DOHH2 (cell line): Measurements from ENCODE around the gene FOXP4.

Source experiments
- H3F3A ChIP-seq: fragments of 200-600 bp; sonication (generic), shearing (Covaris generic); 2 replicates; pipeline ENCODE4 v1.6.0; 2016; ENCODE audit warnings: antibody characterized with exemption, mild to moderate bottlenecking; ENCODE audit not compliant: control insufficient read depth, insufficient read depth
- H3K27ac ChIP-seq: fragments of 200-600 bp; sonication (generic); 2 replicates; pipeline ENCODE4 v1.5.1; 2014; ENCODE audit warnings: low read depth, mild to moderate bottlenecking, low read length, moderate library complexity
- H3K27me3 ChIP-seq: fragments of 200-600 bp; sonication (generic); 2 replicates; pipeline ENCODE4 v1.6.1; 2014; ENCODE audit warnings: mild to moderate bottlenecking, low read length, mixed read lengths; ENCODE audit not compliant: control insufficient read depth
- H3K36me3 ChIP-seq: fragments of 200-600 bp; sonication (generic); 2 replicates; pipeline ENCODE4 v1.6.1; 2014; ENCODE audit warnings: mild to moderate bottlenecking, low read length, moderate library complexity, mixed read lengths; ENCODE audit not compliant: control insufficient read depth
- H3K4me1 ChIP-seq: fragments of 200-600 bp; sonication (generic); 2 replicates; pipeline ENCODE4 v1.6.1; 2014; ENCODE audit warnings: mild to moderate bottlenecking, low read length, mixed read lengths; ENCODE audit not compliant: control insufficient read depth
- H3K4me2 ChIP-seq: fragments of 200-600 bp; sonication (generic); 2 replicates; pipeline ENCODE4 v1.6.0; 2014; ENCODE audit warnings: mild to moderate bottlenecking, low read length, moderate library complexity
- H3K4me3 ChIP-seq: fragments of 200-600 bp; sonication (generic); 2 replicates; pipeline ENCODE4 v1.5.1; 2014; ENCODE audit warnings: mild to moderate bottlenecking, low read length, mixed read lengths
- H3K79me2 ChIP-seq: fragments of 200-600 bp; sonication (generic); 2 replicates; pipeline ENCODE4 v1.6.1; 2014; ENCODE audit warnings: mild to moderate bottlenecking, low read length, mixed read lengths; ENCODE audit not compliant: control insufficient read depth
- H3K9me2 ChIP-seq: fragments of 200-600 bp; sonication (generic); replicated peaks from 2 replicates; pipeline ENCODE4 v1.6.1; 2014; ENCODE audit warnings: mild to moderate bottlenecking, low read length, mixed read lengths; ENCODE audit not compliant: control insufficient read depth
- H3K9me3 ChIP-seq: fragments of 200-600 bp; sonication (generic); 2 replicates; pipeline ENCODE4 v1.6.1; 2014; ENCODE audit warnings: antibody characterized with exemption, low read length, mixed read lengths; ENCODE audit not compliant: control insufficient read depth, insufficient read depth
- H4K20me1 ChIP-seq: fragments of 200-600 bp; sonication (generic); 2 replicates; pipeline ENCODE4 v1.6.0; 2014; ENCODE audit warnings: low read depth, mild to moderate bottlenecking, antibody characterized with exemption, low read length, moderate library complexity; ENCODE audit not compliant: control insufficient read depth, insufficient read depth
- EZH2phosphoT487 ChIP-seq: fragments of 200-600 bp; sonication (generic); IDR thresholded peaks from 2 replicates; pipeline ENCODE4 v1.6.1; 2017; ENCODE audit warnings: borderline replicate concordance, mild to moderate bottlenecking, antibody characterized with exemption, low read length, moderate library complexity, mixed read lengths
- TF ChIP-seq, protein P1 (sequence below): fragments of 200-600 bp; sonication (generic); IDR thresholded peaks from one replicate; pipeline ENCODE4 v1.5.1; 2014; ENCODE audit warnings: antibody characterized with exemption, mild to moderate bottlenecking, low read depth, low read length; ENCODE audit not compliant: poor library complexity, severe bottlenecking

The FOXP4 gene

GRCh38 chr6:41511443-41512060 lies 34.6 kb upstream of the FOXP4 start:
- H4K20me1 ChIP-seq: no peaks in the 10 kb centered on the region
- no peak overlapping the region for H3K4me2 ChIP-seq
- no peaks in the 10 kb centered on the region for H3K4me1 ChIP-seq
- no peaks in the 10 kb centered on the region for H3K9me3 ChIP-seq
- no peak for TF ChIP-seq EZH2phosphoT487
- TF ChIP-seq, protein P1, sequence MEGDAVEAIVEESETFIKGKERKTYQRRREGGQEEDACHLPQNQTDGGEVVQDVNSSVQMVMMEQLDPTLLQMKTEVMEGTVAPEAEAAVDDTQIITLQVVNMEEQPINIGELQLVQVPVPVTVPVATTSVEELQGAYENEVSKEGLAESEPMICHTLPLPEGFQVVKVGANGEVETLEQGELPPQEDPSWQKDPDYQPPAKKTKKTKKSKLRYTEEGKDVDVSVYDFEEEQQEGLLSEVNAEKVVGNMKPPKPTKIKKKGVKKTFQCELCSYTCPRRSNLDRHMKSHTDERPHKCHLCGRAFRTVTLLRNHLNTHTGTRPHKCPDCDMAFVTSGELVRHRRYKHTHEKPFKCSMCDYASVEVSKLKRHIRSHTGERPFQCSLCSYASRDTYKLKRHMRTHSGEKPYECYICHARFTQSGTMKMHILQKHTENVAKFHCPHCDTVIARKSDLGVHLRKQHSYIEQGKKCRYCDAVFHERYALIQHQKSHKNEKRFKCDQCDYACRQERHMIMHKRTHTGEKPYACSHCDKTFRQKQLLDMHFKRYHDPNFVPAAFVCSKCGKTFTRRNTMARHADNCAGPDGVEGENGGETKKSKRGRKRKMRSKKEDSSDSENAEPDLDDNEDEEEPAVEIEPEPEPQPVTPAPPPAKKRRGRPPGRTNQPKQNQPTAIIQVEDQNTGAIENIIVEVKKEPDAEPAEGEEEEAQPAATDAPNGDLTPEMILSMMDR: no peak
- H3K9me2 ChIP-seq: no peaks in the 10 kb centered on the region
- H3K36me3 ChIP-seq: no peaks in the 10 kb centered on the region
- H3K4me3 ChIP-seq: no peak overlapping the region
- H3F3A ChIP-seq: no peaks in the 10 kb centered on the region
- peaks cover 19% of the 10 kb centered on the region for H3K27me3 ChIP-seq
- no peaks in the 10 kb centered on the region for H3K79me2 ChIP-seq
- no peak overlapping the region for H3K27ac ChIP-seq

GRCh38 chr6:41512146-41512701 lies 34.0 kb upstream of the FOXP4 start:
- TF ChIP-seq, protein P1: no peak
- TF ChIP-seq EZH2phosphoT487: no peak
- H3K36me3 ChIP-seq: no peaks in the 10 kb centered on the region
- no peaks in the 10 kb centered on the region for H3K9me3 ChIP-seq

GRCh38 chr6:41515995-41516394 lies 30.2 kb upstream of the FOXP4 start:
- Histone ChIP-seq H3K4me1 (no peaks in the 10 kb centered on the region), H4K20me1 (no peaks in the 10 kb centered on the region), H3K9me2 (no peaks in the 10 kb centered on the region), H3K9me3 (no peaks in the 10 kb centered on the region), H3F3A (no peaks in the 10 kb centered on the region), H3K79me2 (no peaks in the 10 kb centered on the region), H3K27me3 (peaks cover 13% of the 10 kb centered on the region), H3K4me3 (no peak overlapping the region), H3K36me3 (no peaks in the 10 kb centered on the region), H3K4me2 (no peak overlapping the region), H3K27ac (no peak overlapping the region)
- TF ChIP-seq, protein P1: no peak
- TF ChIP-seq EZH2phosphoT487: no peak

More at GRCh38 chr6:41512146-41512701, 34.0 kb upstream of the FOXP4 start:
- no peaks in the 10 kb centered on the region for H3K4me1 ChIP-seq
- H3K9me2 ChIP-seq: no peaks in the 10 kb centered on the region
- H3K27me3 ChIP-seq: peaks cover 19% of the 10 kb centered on the region
- no peak overlapping the region for H3K4me3 ChIP-seq
- no peak overlapping the region for H3K4me2 ChIP-seq
- no peaks in the 10 kb centered on the region for H3F3A ChIP-seq
- H3K79me2 ChIP-seq: no peaks in the 10 kb centered on the region
- H4K20me1 ChIP-seq: no peaks in the 10 kb centered on the region
- no peak overlapping the region for H3K27ac ChIP-seq
